ENCODE measurements around the gene RARS1.

The RARS1 gene

DNA sequence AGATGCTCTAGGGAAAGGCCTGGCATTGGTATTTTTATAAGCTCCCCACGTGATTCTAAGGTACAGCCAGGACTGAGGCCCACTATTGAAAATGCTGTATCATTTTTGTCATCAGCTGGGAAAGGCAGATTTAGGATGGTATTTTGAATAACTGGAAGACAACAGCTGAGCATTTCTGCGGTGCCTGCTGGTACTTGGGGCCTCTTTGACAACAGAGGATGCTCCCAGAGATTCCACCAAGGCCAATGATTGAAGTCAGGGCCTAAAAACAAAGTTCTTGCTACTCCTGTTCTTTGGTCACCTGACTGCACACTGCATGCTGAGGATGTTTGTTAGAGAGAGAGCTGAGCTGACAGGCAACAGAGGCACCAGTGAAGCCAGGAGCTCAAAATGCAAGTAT, 50.9 kb downstream of the RARS1 start:
- no peaks in the 10 kb centered on the region for H3K9me3 ChIP-seq (ENCODE audit: insufficient read depth, low read length)
- no peak overlapping the region for H2AFZ ChIP-seq (ENCODE audit: low read depth, low read length)
- H3K36me3 ChIP-seq (replicated peaks; ENCODE audit: low read depth, low read length): no peaks in the 10 kb centered on the region
- H3K4me3 ChIP-seq (ENCODE audit: low read length): no peak overlapping the region
- H3K27me3 ChIP-seq (ENCODE audit: low read depth, low read length): no peaks in the 10 kb centered on the region
- no peaks in the 10 kb centered on the region for H3K4me1 ChIP-seq (ENCODE audit: low read length)
- H4K20me1 ChIP-seq (ENCODE audit: insufficient read depth, low read length): no peaks in the 10 kb centered on the region
- H3K27ac ChIP-seq (ENCODE audit: low read length): no peak overlapping the region
- H3K9ac ChIP-seq (ENCODE audit: low read length): no peak overlapping the region
- no peak for TF ChIP-seq EZH2phosphoT487 (IDR thresholded peaks at IDR 0.05; ENCODE audit: low read depth)
- TF ChIP-seq, protein P1, sequence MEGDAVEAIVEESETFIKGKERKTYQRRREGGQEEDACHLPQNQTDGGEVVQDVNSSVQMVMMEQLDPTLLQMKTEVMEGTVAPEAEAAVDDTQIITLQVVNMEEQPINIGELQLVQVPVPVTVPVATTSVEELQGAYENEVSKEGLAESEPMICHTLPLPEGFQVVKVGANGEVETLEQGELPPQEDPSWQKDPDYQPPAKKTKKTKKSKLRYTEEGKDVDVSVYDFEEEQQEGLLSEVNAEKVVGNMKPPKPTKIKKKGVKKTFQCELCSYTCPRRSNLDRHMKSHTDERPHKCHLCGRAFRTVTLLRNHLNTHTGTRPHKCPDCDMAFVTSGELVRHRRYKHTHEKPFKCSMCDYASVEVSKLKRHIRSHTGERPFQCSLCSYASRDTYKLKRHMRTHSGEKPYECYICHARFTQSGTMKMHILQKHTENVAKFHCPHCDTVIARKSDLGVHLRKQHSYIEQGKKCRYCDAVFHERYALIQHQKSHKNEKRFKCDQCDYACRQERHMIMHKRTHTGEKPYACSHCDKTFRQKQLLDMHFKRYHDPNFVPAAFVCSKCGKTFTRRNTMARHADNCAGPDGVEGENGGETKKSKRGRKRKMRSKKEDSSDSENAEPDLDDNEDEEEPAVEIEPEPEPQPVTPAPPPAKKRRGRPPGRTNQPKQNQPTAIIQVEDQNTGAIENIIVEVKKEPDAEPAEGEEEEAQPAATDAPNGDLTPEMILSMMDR (IDR thresholded peaks at IDR 0.05; ENCODE audit: low read depth, low read length): no peak
- no peaks in the 10 kb centered on the region for H3K79me2 ChIP-seq (ENCODE audit: low read length)
- no peak overlapping the region for H3K4me2 ChIP-seq (ENCODE audit: low read length)

DNA sequence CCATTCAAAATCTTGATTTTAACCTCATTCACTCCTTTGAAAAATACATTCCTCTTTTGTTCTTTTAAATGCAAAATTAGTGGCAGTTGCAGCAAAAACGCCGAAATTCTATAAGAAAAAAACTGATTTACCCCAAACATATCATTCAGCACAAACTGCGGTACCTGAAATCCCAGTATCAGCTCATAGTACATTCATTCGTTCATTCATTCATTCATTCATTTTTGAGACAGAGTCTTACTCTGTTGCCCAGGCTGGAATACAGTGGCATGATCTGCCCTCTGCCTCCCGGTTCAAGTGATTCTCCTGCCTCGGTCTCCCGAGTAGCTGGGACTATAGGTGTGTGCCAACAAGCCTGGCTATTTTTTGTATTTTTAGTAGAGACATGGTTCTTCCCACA, 63.3 kb downstream of the RARS1 start:
- peaks cover 25% of the 10 kb centered on the region; the same call in 1 of the 2 replicates for H4K20me1 ChIP-seq (ENCODE audit: insufficient read depth, low read length)
- no peak overlapping the region for H3K4me2 ChIP-seq (ENCODE audit: low read length)
- no peaks in the 10 kb centered on the region for H3K9me3 ChIP-seq (ENCODE audit: insufficient read depth, low read length)
- H3K27ac ChIP-seq (ENCODE audit: low read length): no peak overlapping the region
- H2AFZ ChIP-seq (ENCODE audit: low read depth, low read length): no peak overlapping the region
- H3K9ac ChIP-seq (ENCODE audit: low read length): no peak overlapping the region
- H3K4me1 ChIP-seq (ENCODE audit: low read length): no peaks in the 10 kb centered on the region
- no peak overlapping the region for H3K4me3 ChIP-seq (ENCODE audit: low read length)
- H3K36me3 ChIP-seq (replicated peaks; ENCODE audit: low read depth, low read length): peaks cover 60% of the 10 kb centered on the region
- H3K79me2 ChIP-seq (ENCODE audit: low read length): peaks cover 19% of the 10 kb centered on the region
- no peaks in the 10 kb centered on the region for H3K27me3 ChIP-seq (ENCODE audit: low read depth, low read length)
- no peak for TF ChIP-seq EZH2phosphoT487 (IDR thresholded peaks at IDR 0.05; ENCODE audit: low read depth)
- TF ChIP-seq, protein P1 (IDR thresholded peaks at IDR 0.05; ENCODE audit: low read depth, low read length): no peak

DNA sequence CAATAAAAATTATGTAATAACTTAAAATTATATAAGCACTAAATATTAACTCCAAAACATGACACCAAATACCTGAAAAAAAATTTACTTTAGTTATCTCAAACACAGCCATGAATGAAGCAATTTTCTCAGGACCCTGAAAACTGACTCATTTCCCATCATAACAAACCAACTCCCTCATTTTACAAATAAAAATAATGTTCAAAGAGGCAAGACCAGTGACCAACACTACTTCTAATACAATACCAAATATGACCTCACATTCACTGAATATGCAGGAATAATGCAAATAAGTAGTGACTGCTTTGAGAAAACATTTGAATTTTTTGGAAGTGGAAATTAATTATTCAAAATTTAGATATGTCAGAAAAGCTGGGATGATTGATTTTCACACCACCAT, 64.4 kb downstream of the RARS1 start:
- Histone ChIP-seq H3K9ac (ENCODE audit: low read length) (no peak overlapping the region), H3K79me2 (ENCODE audit: low read length) (peaks cover 19% of the 10 kb centered on the region), H3K9me3 (ENCODE audit: insufficient read depth, low read length) (no peaks in the 10 kb centered on the region), H4K20me1 (ENCODE audit: insufficient read depth, low read length) (peaks cover 25% of the 10 kb centered on the region; the same call in 1 of the 2 replicates), H3K4me2 (ENCODE audit: low read length) (no peak overlapping the region), H3K27me3 (ENCODE audit: low read depth, low read length) (no peaks in the 10 kb centered on the region), H3K36me3 (replicated peaks; ENCODE audit: low read depth, low read length) (peaks cover 64% of the 10 kb centered on the region), H3K4me1 (ENCODE audit: low read length) (no peaks in the 10 kb centered on the region), H3K27ac (ENCODE audit: low read length) (no peak overlapping the region), H2AFZ (ENCODE audit: low read depth, low read length) (no peak overlapping the region), H3K4me3 (ENCODE audit: low read length) (no peak overlapping the region)
- TF ChIP-seq, protein P1 (IDR thresholded peaks at IDR 0.05; ENCODE audit: low read depth, low read length): no peak
- no peak for TF ChIP-seq EZH2phosphoT487 (IDR thresholded peaks at IDR 0.05; ENCODE audit: low read depth)

DNA sequence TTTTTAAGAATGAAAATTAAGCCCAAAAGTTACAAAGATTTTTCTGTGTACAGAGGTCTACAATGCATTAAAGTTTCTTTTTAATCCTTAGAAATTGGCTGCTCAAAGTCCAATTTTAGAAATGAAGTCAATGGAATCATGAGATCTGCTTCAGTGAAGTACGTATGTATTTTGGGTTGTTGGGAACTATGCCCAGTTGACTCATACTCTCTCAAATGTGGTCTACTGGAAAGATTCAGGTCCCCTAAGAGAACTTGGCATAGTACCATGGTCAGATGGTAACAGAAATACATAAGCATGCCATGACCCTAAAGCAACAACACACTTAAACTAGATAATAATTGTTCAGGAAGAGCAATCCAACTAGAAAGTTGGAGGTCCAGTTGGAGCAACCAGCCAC, 65.9 kb downstream of the RARS1 start:
- TF ChIP-seq EZH2phosphoT487 (IDR thresholded peaks at IDR 0.05; ENCODE audit: low read depth): no peak
- TF ChIP-seq, protein P1 (IDR thresholded peaks at IDR 0.05; ENCODE audit: low read depth, low read length): no peak
- no peaks in the 10 kb centered on the region for H3K9me3 ChIP-seq (ENCODE audit: insufficient read depth, low read length)

More for the DNA sequence above, 65.9 kb downstream of the RARS1 start:
- Histone ChIP-seq H3K27ac (ENCODE audit: low read length) (no peak overlapping the region), H3K27me3 (ENCODE audit: low read depth, low read length) (no peaks in the 10 kb centered on the region), H3K9ac (ENCODE audit: low read length) (no peak overlapping the region), H3K36me3 (replicated peaks; ENCODE audit: low read depth, low read length) (peaks cover 75% of the 10 kb centered on the region), H3K4me2 (ENCODE audit: low read length) (no peak overlapping the region), H2AFZ (ENCODE audit: low read depth, low read length) (no peak overlapping the region), H3K4me1 (ENCODE audit: low read length) (no peaks in the 10 kb centered on the region), H3K79me2 (ENCODE audit: low read length) (peaks cover 19% of the 10 kb centered on the region), H4K20me1 (ENCODE audit: insufficient read depth, low read length) (peaks cover 25% of the 10 kb centered on the region), H3K4me3 (ENCODE audit: low read length) (no peak overlapping the region)

All from OCI-LY3 (cell line).